SK-N-SH (cell line): ENCODE results near the gene ZNF784. TPM values are rescaled to one million over a fixed set of nuclear protein-coding genes. Genes with fewer than 3 reads are reported as not detected.

Experiments used
- CTCF ChIA-PET: fragments of 300-600, 350-600 bp; formaldehyde crosslinking; extraction: SDS; loops from one replicate; lab custom pipeline; 2021; lab: Yijun Ruan, JAX
- POLR2A ChIA-PET: fragments of 350-600 bp; sonication (Branson Sonifier 250); formaldehyde crosslinking; extraction: SDS; loops from one replicate; lab custom pipeline; 2020; ENCODE audit warnings: antibody characterized with exemption, inconsistent platforms; lab: Yijun Ruan, JAX
- DNase-seq: peaks from one replicate; pipeline ENCODE4 v3.0.0; 2012
- H2AFZ ChIP-seq: fragments of 200-600 bp; sonication (generic); 2 replicates; pipeline ENCODE4 v1.8.1; 2016; ENCODE audit warnings: antibody characterized with exemption, mild to moderate bottlenecking, low read depth
- H3F3A ChIP-seq: fragments of 200-600 bp; sonication (generic); replicated peaks from 2 replicates; pipeline ENCODE3; 2016; ENCODE audit warnings: antibody characterized with exemption, mild to moderate bottlenecking; ENCODE audit not compliant: insufficient read depth
- H3K27ac ChIP-seq, 2 experiments: fragments of 200-500 bp in 1 of 2; fragments of 200-600 bp in 1 of 2; sonication (Bioruptor generic) in 1 of 2; sonication (generic), shearing (Covaris generic) in 1 of 2; 2 replicates each; pipeline versions ENCODE4 v1.5.1 to v1.6.1; 2014 to 2016; ENCODE audit warnings: low read depth in 2 of 2, inconsistent platforms in 1 of 2, low read length in 1 of 2, mild to moderate bottlenecking in 1 of 2, mixed read lengths in 1 of 2
- H3K27me3 ChIP-seq: fragments of 200-600 bp; sonication (generic), shearing (Covaris generic); 2 replicates; pipeline ENCODE4 v1.6.1; 2016; ENCODE audit warnings: mixed run types; ENCODE audit not compliant: insufficient read depth
- H3K36me3 ChIP-seq, 2 experiments: fragments of 200-500 bp in 1 of 2; fragments of 200-600 bp in 1 of 2; sonication (Bioruptor generic) in 1 of 2; sonication (generic) in 1 of 2; replicated peaks in 1 of 2; 2 replicates each; pipeline versions ENCODE3 to v1.5.1; 2014 to 2016; ENCODE audit warnings: low read length in 1 of 2, mild to moderate bottlenecking in 1 of 2; ENCODE audit not compliant: insufficient read depth in 2 of 2, control insufficient read depth in 1 of 2
- H3K4me1 ChIP-seq, 2 experiments: fragments of 200-500 bp in 1 of 2; fragments of 200-600 bp in 1 of 2; sonication (Bioruptor generic) in 1 of 2; sonication (generic), shearing (Covaris generic) in 1 of 2; 2 replicates each; pipeline versions ENCODE4 v1.5.1 to v1.6.1; 2014 to 2016; ENCODE audit warnings: low read depth in 1 of 2, low read length in 1 of 2, mixed run types in 1 of 2; ENCODE audit not compliant: insufficient read depth in 2 of 2, control insufficient read depth in 1 of 2
- H3K4me2 ChIP-seq: fragments of 200-600 bp; sonication (generic), shearing (Covaris generic); 2 replicates; pipeline ENCODE4 v1.6.1; 2017; ENCODE audit warnings: mixed run types
- H3K4me3 ChIP-seq, 2 experiments: fragments of 200-500 bp in 1 of 2; fragments of 200-600 bp in 1 of 2; sonication (Bioruptor generic) in 1 of 2; sonication (generic), shearing (Covaris generic) in 1 of 2; 2 replicates each; pipeline versions ENCODE4 v1.5.1 to v1.8.1; 2014 to 2016; ENCODE audit warnings: low read depth in 2 of 2, inconsistent platforms in 1 of 2, low read length in 1 of 2, mild to moderate bottlenecking in 1 of 2, mixed read lengths in 1 of 2, moderate library complexity in 1 of 2
- H3K79me2 ChIP-seq: fragments of 200-600 bp; sonication (generic); 2 replicates; pipeline ENCODE4 v1.8.1; 2017; ENCODE audit warnings: mild to moderate bottlenecking; ENCODE audit not compliant: insufficient read depth
- H3K9ac ChIP-seq: fragments of 200-600 bp; sonication (generic); 2 replicates; pipeline ENCODE4 v1.6.1; 2017; ENCODE audit warnings: mixed run types
- H3K9me2 ChIP-seq: fragments of 200-600 bp; sonication (generic); 2 replicates; pipeline ENCODE4 v1.6.1; 2017; ENCODE audit warnings: mixed run types
- H3K9me3 ChIP-seq: fragments of 200-600 bp; sonication (generic); 2 replicates; pipeline ENCODE4 v1.6.1; 2017; ENCODE audit warnings: mixed run types, mild to moderate bottlenecking, moderate library complexity
- H4K20me1 ChIP-seq: fragments of 200-600 bp; sonication (generic); 2 replicates; pipeline ENCODE4 v1.6.1; 2017; ENCODE audit warnings: mild to moderate bottlenecking, mixed run types; ENCODE audit not compliant: insufficient read depth
- CHD2 ChIP-seq: fragments of 150-350 bp; IDR thresholded peaks from 2 replicates; pipeline ENCODE4 v1.6.1; 2018; ENCODE audit warnings: low read length; ENCODE audit not compliant: partially characterized antibody
- CTCF ChIP-seq: fragments of 200-600 bp; sonication (generic); IDR thresholded peaks from 2 replicates; pipeline ENCODE4 v1.6.1; 2017; ENCODE audit warnings: antibody characterized with exemption, mild to moderate bottlenecking, moderate library complexity
- ELF1 ChIP-seq: IDR thresholded peaks from 2 replicates; pipeline ENCODE4 v1.4.0; 2012
- FOXJ3 ChIP-seq: sonication (generic); formaldehyde crosslinking; IDR thresholded peaks from 2 replicates; pipeline ENCODE4 v1.5.1; 2020; ENCODE audit warnings: mild to moderate bottlenecking, missing genetic modification reagents
- IRF3 ChIP-seq: fragments of 150-350 bp; IDR thresholded peaks from 2 replicates; pipeline ENCODE4 v1.6.1; 2016; ENCODE audit warnings: mild to moderate bottlenecking, low read depth, low read length
- JUND ChIP-seq: IDR thresholded peaks from 2 replicates; pipeline ENCODE4 v1.4.0; 2012
- MAX ChIP-seq: IDR thresholded peaks from 2 replicates; pipeline ENCODE4 v1.4.0; 2012; ENCODE audit warnings: low read depth
- MXI1 ChIP-seq: IDR thresholded peaks from 2 replicates; pipeline ENCODE4 v1.6.1; 2012; ENCODE audit warnings: mild to moderate bottlenecking, low read depth, low read length, improper control_type of control experiment
- NFIC ChIP-seq: IDR thresholded peaks from 2 replicates; pipeline ENCODE4 v1.4.0; 2012; ENCODE audit warnings: borderline replicate concordance
- NRF1 ChIP-seq: IDR thresholded peaks from 2 replicates; pipeline ENCODE4 v1.6.1; 2012; ENCODE audit warnings: low read depth, mild to moderate bottlenecking, low read length
- RAD21 ChIP-seq: IDR thresholded peaks from 2 replicates; pipeline ENCODE4 v1.6.1; 2012; ENCODE audit warnings: mild to moderate bottlenecking, low read length
- RCOR1 ChIP-seq: fragments of 150-350 bp; IDR thresholded peaks from 2 replicates; pipeline ENCODE4 v1.6.1; 2017; ENCODE audit warnings: antibody characterized with exemption, low read length
- RFX5 ChIP-seq: IDR thresholded peaks from 2 replicates; pipeline ENCODE4 v1.6.1; 2012; ENCODE audit warnings: mild to moderate bottlenecking, improper control_type of control experiment, low read length
- YY1 ChIP-seq: IDR thresholded peaks from 2 replicates; pipeline ENCODE4 v1.4.0; 2012; ENCODE audit warnings: low read depth, mild to moderate bottlenecking
- WGBS: methylation state at CpG from one replicate; pipeline ENCODE4 v1.1.6; 2017; ENCODE audit warnings: low lambda C conversion rate; 5-methylcytosine and 5-hydroxymethylcytosine counted together
- polyA plus RNA-seq, 3 experiments: library from polyadenylated mRNA; depleted of rRNA; stranded (reverse); fragments of >200 nt; gene quantifications; 2 replicates each; pipeline ENCODE4 v1.2.3, GENCODE V29; 2012

Gene ZNF784
- polyA plus RNA-seq, 1 of the 3 experiments (the other 2 are of a cell fraction): 5.5 TPM

- 3% methylated on average over 38 of the region's 40 CpGs for WGBS
- Histone ChIP-seq H3K36me3 (peaks cover 0 to 3% of the 10 kb centered on the region in 2 experiments), H3K9me2 (no peaks in the 10 kb centered on the region), H3F3A (peaks cover 19% of the 10 kb centered on the region), H3K9ac (peak overlapping the region; percentile 16; the same call in 1 of the 2 replicates), H3K9me3 (no peaks in the 10 kb centered on the region)
- DNase-seq: peak; percentile 97
- CTCF ChIA-PET: interaction anchor here (1.4 to 2.2 kb wide), 3 partner anchors 12 to 83 kb away, joined by 4 to 7 read pairs (median 4); partner anchors contain the start of genes FIZ1 and ZNF524
- TF ChIP-seq YY1: no peak
- TF ChIP-seq ELF1: no peak
- peak; percentile 62 for TF ChIP-seq NRF1
- peak; percentile 97 for TF ChIP-seq CHD2
- TF ChIP-seq IRF3: no peak
- TF ChIP-seq JUND: no peak
- 0 out of 2 replicates have a peak, but pooled peaks have one; percentile 10 for TF ChIP-seq MAX
- peak; percentile 73 for TF ChIP-seq NFIC
- peak; percentile 71; the same call in 1 of the 2 replicates for TF ChIP-seq RFX5
- no peak for TF ChIP-seq FOXJ3 (CRISPR knock-in tag)
- TF ChIP-seq RAD21: peak; percentile 1; the same call in 1 of the 2 replicates
- TF ChIP-seq CTCF: no peak
- TF ChIP-seq RCOR1: peak; percentile 35; the same call in 1 of the 2 replicates
- peak; percentile 62 for TF ChIP-seq MXI1
- TF ChIP-seq, all 33 proteins: peak for 8
- Histone ChIP-seq H3K79me2 (no peaks in the 10 kb centered on the region), H3K4me3 (peak overlapping the region; percentile 44 to 60), H4K20me1 (no peaks in the 10 kb centered on the region), H3K4me2 (peak overlapping the region; percentile 74), H3K4me1 (peaks cover 13 to 15% of the 10 kb centered on the region in 2 experiments; a peak in 2 of 4 replicates), H3K27me3 (no peaks in the 10 kb centered on the region), H3K27ac (peak overlapping the region; percentile 24 to 85; a peak in 3 of 4 replicates), H2AFZ (peak overlapping the region; percentile 83)
- POLR2A ChIA-PET: interaction anchor here (0.8 to 4.1 kb wide), 4 partner anchors 11 to 180 kb away, joined by 3 to 32 read pairs (median 4); partner anchors contain the start of genes FIZ1, UBE2S and ZNF784
Measured at GRCh38 chr19:55586976-55587668, 37.2 kb downstream of the ZNF784 start.
